Karpas-422 (cell line): ENCODE measurements around the gene MPPED2. TPM values are rescaled to one million over a fixed set of nuclear protein-coding genes. Genes with fewer than 3 reads are reported as not detected.

Experiments used
- DNase-seq: peaks from one replicate; pipeline ENCODE4 v3.0.0-alpha.2; 2015
- H2AFZ ChIP-seq: fragments of 200-600 bp; sonication (generic); 2 replicates; pipeline ENCODE4 v1.6.1; 2014; ENCODE audit warnings: antibody characterized with exemption, low read length, mixed read lengths
- H3K27ac ChIP-seq: fragments of 200-600 bp; sonication (generic); 2 replicates; pipeline ENCODE4 v1.5.1; 2014; ENCODE audit warnings: mild to moderate bottlenecking, low read length, moderate library complexity
- H3K27me3 ChIP-seq: fragments of 200-600 bp; sonication (generic); 2 replicates; pipeline ENCODE4 v1.6.1; 2014; ENCODE audit warnings: low read length, mixed read lengths
- H3K36me3 ChIP-seq: fragments of 200-600 bp; sonication (generic); 2 replicates; pipeline ENCODE4 v1.6.1; 2014; ENCODE audit warnings: low read length, mixed read lengths; ENCODE audit not compliant: insufficient read depth
- H3K4me1 ChIP-seq: fragments of 200-600 bp; sonication (generic); 2 replicates; pipeline ENCODE4 v1.6.1; 2014; ENCODE audit warnings: mild to moderate bottlenecking, low read length, mixed read lengths
- H3K4me2 ChIP-seq: fragments of 200-600 bp; sonication (generic); 2 replicates; pipeline ENCODE4 v1.6.1; 2014; ENCODE audit warnings: low read length, low read depth, mild to moderate bottlenecking; ENCODE audit not compliant: poor library complexity, severe bottlenecking
- H3K4me3 ChIP-seq: fragments of 200-600 bp; sonication (generic); 2 replicates; pipeline ENCODE4 v1.5.1; 2014; ENCODE audit warnings: mild to moderate bottlenecking, antibody characterized with exemption, low read length, mixed read lengths
- H3K79me2 ChIP-seq: fragments of 200-600 bp; sonication (generic); 2 replicates; pipeline ENCODE4 v1.6.1; 2014; ENCODE audit warnings: mild to moderate bottlenecking, low read length, mixed read lengths
- H3K9ac ChIP-seq: fragments of 200-600 bp; sonication (generic); 2 replicates; pipeline ENCODE4 v1.6.0; 2014; ENCODE audit warnings: low read length
- H3K9me2 ChIP-seq: fragments of 200-600 bp; sonication (generic), shearing (Covaris generic); replicated peaks from 2 replicates; pipeline ENCODE4 v1.6.0; 2014; ENCODE audit warnings: mild to moderate bottlenecking, low read length, moderate library complexity; ENCODE audit not compliant: insufficient read depth
- H3K9me3 ChIP-seq: fragments of 300-700, 200-600 bp; sonication (generic); 2 replicates; pipeline ENCODE4 v1.6.1; 2014; ENCODE audit warnings: low read length, mixed read lengths
- H4K20me1 ChIP-seq: fragments of 200-600 bp; sonication (generic); 2 replicates; pipeline ENCODE4 v1.6.1; 2014; ENCODE audit warnings: mild to moderate bottlenecking, antibody characterized with exemption, low read length, low read depth; ENCODE audit not compliant: insufficient read depth
- total RNA-seq: library from RNA; depleted of rRNA; stranded (reverse); fragments of >200 nt; shearing (Covaris generic); gene quantifications from 2 replicates; pipeline ENCODE4 v1.2.3, GENCODE V29; 2014; ENCODE audit warnings: low replicate concordance

The MPPED2 gene
- total RNA-seq, 1 experiment from 2014 or later: not detected

DNA sequence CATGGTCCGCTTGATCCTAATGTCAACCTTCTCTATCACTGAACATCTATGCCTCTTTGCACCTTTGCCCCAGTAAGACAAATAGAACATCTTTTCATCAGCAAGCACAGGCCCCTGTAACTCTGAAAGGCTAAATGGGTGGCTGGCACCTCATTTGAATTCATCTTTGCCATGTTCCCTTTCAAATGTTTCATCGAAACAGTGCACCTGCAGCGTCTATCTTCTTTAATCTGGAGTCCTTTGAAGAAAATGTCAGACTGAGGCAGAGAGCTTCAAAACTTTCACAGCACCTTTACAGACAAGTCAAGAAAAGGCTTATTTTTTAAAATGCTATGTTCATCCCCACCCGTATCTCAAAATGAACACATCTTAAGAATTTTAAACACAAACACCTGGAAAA, 3.4 kb downstream of the MPPED2 start:
- no peak for DNase-seq
- H3K9me2 ChIP-seq: no peaks in the 10 kb centered on the region
- no peak overlapping the region for H2AFZ ChIP-seq
- no peak overlapping the region for H3K4me3 ChIP-seq
- no peak overlapping the region for H3K9ac ChIP-seq
- no peaks in the 10 kb centered on the region for H3K27me3 ChIP-seq
- H3K9me3 ChIP-seq: no peaks in the 10 kb centered on the region
- no peak overlapping the region for H3K4me2 ChIP-seq
- H3K36me3 ChIP-seq: no peaks in the 10 kb centered on the region
- no peaks in the 10 kb centered on the region for H4K20me1 ChIP-seq
- H3K4me1 ChIP-seq: no peaks in the 10 kb centered on the region
- H3K27ac ChIP-seq: no peak overlapping the region
- H3K79me2 ChIP-seq: no peaks in the 10 kb centered on the region

DNA sequence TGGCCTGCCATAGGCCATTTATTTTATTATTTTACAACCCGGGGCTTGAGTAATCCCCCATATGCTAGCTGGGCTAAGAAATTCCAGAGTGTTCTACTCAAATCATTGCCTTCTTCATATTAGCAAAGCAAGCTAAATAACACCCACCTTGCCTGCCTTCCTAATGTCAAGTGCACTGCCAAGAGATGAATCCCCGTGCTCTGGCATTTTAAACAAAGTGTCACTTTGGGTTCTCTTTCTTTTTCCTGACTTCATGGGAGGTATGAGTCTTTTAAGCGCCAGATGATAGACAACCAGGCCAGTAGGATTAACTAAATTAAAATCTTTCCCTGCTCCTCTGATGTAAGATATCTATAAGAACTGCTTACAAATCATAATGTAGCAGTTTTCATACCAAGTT, 4.5 kb downstream of the MPPED2 start:
- Histone ChIP-seq H3K9ac (no peak overlapping the region), H4K20me1 (no peaks in the 10 kb centered on the region), H3K4me2 (no peak overlapping the region), H3K4me1 (no peaks in the 10 kb centered on the region), H2AFZ (no peak overlapping the region), H3K79me2 (no peaks in the 10 kb centered on the region), H3K36me3 (no peaks in the 10 kb centered on the region), H3K27me3 (no peaks in the 10 kb centered on the region), H3K9me2 (no peaks in the 10 kb centered on the region), H3K4me3 (no peak overlapping the region), H3K27ac (no peak overlapping the region), H3K9me3 (no peaks in the 10 kb centered on the region)
- DNase-seq: no peak

DNA sequence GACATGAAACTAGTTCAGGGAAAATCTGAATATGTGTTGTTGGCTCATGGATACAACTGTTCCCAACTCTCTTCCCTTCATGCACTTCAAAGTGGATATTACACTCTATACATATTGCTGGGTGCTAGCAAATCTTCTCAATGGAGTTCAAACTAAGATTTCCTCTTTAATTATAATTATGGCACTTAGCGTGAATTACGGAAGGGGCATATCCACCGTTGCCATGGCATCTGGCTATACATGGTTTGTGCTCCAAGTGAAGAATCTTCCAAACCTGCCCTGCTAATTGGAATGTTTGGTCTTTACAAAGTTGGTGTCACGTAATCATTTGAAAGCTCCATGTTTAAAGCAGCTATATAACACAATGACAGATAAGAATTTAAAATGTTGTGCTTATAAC, 5.6 kb downstream of the MPPED2 start:
- Histone ChIP-seq H3K9me3 (no peaks in the 10 kb centered on the region), H3K9ac (no peak overlapping the region), H3K4me3 (no peak overlapping the region)

DNA sequence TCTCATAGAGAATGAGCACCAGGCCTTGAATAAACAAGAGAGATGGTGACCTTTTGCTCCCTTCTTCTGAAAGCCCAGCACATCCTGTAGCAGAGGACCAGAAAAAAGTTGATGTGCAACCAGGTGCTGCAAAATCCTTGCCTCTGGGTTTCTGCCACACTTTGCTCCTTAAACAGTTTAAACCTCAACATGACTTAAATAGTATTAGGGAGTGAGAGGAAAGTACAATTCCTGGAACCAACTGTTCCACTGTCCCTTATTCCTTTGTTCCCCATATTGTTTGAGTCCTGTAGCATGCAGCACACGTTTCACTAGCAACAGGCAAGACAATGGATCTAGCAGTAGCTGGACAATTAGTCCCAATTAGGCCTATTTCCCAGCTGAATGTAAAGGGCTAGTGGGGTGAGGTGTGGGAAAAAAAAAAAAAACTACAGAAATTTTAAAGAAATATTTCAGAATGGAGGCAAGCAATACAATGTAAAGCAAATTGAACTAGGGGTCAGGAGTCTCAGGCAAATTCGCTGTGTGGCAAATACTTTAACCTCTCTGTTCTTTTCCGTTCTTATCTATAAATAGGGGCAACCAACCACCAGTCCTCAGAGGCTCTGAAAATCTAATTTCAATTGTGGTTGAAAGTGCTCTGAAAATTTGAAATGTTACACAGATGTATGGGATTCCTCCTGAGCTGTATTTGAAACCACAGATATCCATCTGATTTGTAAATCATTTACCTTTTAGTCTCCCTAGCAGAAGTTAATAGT, 6.6 kb downstream of the MPPED2 start:
- Histone ChIP-seq H3K9me2 (no peaks in the 10 kb centered on the region), H3K9ac (no peak overlapping the region), H3K36me3 (no peaks in the 10 kb centered on the region), H4K20me1 (no peaks in the 10 kb centered on the region), H3K27me3 (no peaks in the 10 kb centered on the region), H3K4me2 (no peak overlapping the region), H3K27ac (no peak overlapping the region), H3K4me1 (no peaks in the 10 kb centered on the region), H3K9me3 (no peaks in the 10 kb centered on the region), H3K79me2 (no peaks in the 10 kb centered on the region), H3K4me3 (no peak overlapping the region), H2AFZ (no peak overlapping the region)
- no peak for DNase-seq

More for the DNA sequence above, 5.6 kb downstream of the MPPED2 start:
- Histone ChIP-seq H3K9me2 (no peaks in the 10 kb centered on the region), H2AFZ (no peak overlapping the region), H4K20me1 (no peaks in the 10 kb centered on the region), H3K27me3 (no peaks in the 10 kb centered on the region), H3K4me1 (no peaks in the 10 kb centered on the region), H3K4me2 (no peak overlapping the region), H3K27ac (no peak overlapping the region), H3K36me3 (no peaks in the 10 kb centered on the region), H3K79me2 (no peaks in the 10 kb centered on the region)
- no peak for DNase-seq

DNA sequence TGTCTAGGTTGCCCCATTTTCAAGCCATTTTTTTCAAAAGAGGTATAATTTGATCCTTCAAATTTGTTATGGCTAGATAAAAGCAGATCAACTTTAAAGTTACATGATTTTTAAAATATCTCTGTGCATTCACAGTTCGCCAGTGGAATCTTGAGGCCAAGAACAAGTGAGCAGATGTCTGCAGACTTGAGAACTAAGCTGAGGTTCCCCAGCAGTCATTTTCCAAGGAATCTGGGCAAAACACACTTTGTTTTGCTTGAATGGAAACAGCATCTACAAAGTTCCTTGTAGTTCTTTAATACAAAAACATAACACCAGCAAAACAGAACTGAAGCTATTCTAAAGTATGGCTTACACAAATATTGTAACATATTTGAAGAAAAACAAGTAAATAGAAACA, 7.7 kb downstream of the MPPED2 start:
- no peaks in the 10 kb centered on the region for H3K4me1 ChIP-seq
- H3K79me2 ChIP-seq: no peaks in the 10 kb centered on the region
- H4K20me1 ChIP-seq: no peaks in the 10 kb centered on the region
- no peaks in the 10 kb centered on the region for H3K27me3 ChIP-seq
- no peak overlapping the region for H2AFZ ChIP-seq
- no peak overlapping the region for H3K4me2 ChIP-seq
- H3K9ac ChIP-seq: no peak overlapping the region
- H3K9me2 ChIP-seq: no peaks in the 10 kb centered on the region
- no peaks in the 10 kb centered on the region for H3K36me3 ChIP-seq
- H3K9me3 ChIP-seq: no peaks in the 10 kb centered on the region
- no peak overlapping the region for H3K27ac ChIP-seq
- no peak overlapping the region for H3K4me3 ChIP-seq
- DNase-seq: no peak

DNA sequence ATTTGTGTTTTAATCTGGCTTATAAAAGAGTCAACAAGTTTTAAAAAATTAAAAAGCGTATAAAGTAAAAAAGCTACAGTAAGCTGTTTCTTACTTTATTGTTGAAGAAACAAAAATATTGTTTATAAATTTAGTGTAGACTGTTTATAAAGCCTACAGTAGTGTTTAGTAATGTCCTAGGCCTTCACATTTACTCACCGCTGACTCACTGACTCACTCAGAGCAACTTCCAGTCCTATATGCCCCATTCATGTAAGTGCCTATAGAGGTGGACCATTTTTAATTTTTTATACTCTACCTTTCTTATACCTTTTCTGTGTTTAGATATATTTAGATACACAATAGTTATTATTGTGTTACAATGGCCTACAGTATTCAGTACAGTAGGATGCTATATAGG, 12.2 kb downstream of the MPPED2 start:
- no peak for DNase-seq
- H2AFZ ChIP-seq: no peak overlapping the region

DNA sequence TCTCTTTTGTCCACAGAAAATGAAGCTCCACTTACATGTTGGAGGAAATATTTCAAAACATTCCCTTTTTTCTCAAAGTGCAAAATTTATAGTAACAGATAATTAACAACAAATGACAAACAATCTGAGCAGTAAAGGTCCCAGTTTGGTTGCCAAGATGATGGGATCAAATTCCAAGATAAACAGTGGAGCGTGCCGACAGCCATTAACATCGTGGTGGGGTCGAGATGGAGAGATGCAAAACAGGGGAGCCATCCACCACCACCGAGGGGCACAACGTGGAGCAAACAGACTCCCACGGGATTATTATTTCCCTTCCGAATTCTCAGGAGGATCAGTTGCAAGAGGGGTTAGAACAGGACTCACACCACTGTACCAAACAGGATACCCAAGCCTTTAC, 17.2 kb downstream of the MPPED2 start:
- Histone ChIP-seq H3K9ac (no peak overlapping the region), H3K79me2 (no peaks in the 10 kb centered on the region), H3K9me2 (no peaks in the 10 kb centered on the region), H3K9me3 (no peaks in the 10 kb centered on the region), H3K4me1 (no peaks in the 10 kb centered on the region), H3K4me2 (no peak overlapping the region), H3K4me3 (no peak overlapping the region), H2AFZ (no peak overlapping the region), H3K27ac (no peak overlapping the region), H3K36me3 (no peaks in the 10 kb centered on the region), H4K20me1 (no peaks in the 10 kb centered on the region), H3K27me3 (no peaks in the 10 kb centered on the region)
- DNase-seq: no peak

More for the DNA sequence above, 12.2 kb downstream of the MPPED2 start:
- no peaks in the 10 kb centered on the region for H3K36me3 ChIP-seq
- H3K9me2 ChIP-seq: no peaks in the 10 kb centered on the region
- H3K9me3 ChIP-seq: no peaks in the 10 kb centered on the region
- no peaks in the 10 kb centered on the region for H4K20me1 ChIP-seq
- no peak overlapping the region for H3K27ac ChIP-seq
- no peak overlapping the region for H3K4me2 ChIP-seq
- no peaks in the 10 kb centered on the region for H3K4me1 ChIP-seq
- H3K79me2 ChIP-seq: no peaks in the 10 kb centered on the region
- no peaks in the 10 kb centered on the region for H3K27me3 ChIP-seq
- no peak overlapping the region for H3K4me3 ChIP-seq
- H3K9ac ChIP-seq: no peak overlapping the region

DNA sequence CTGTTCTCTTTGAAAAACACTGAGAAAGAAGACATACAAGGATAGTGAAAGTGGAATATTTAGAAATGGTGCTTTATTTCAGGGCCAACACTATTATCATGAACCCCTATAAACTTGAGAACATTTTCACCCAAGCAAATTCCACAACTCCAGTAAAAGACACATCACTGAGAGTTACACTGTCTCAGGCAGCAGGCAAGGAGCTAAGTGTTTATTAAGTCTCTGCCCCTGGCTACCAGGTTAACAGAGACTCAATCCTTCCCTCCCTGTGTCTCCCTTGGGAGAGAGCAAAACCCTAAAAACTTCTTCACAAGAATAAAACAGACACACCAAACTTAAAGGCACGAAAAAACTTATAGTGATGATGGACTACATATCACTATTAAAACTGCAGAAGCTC, 18.5 kb downstream of the MPPED2 start:
- DNase-seq: no peak
- Histone ChIP-seq H3K4me2 (no peak overlapping the region), H4K20me1 (no peaks in the 10 kb centered on the region), H3K9ac (no peak overlapping the region), H3K27me3 (no peaks in the 10 kb centered on the region), H3K9me3 (no peaks in the 10 kb centered on the region), H3K4me1 (no peaks in the 10 kb centered on the region), H2AFZ (no peak overlapping the region), H3K4me3 (no peak overlapping the region), H3K27ac (no peak overlapping the region), H3K36me3 (no peaks in the 10 kb centered on the region), H3K79me2 (no peaks in the 10 kb centered on the region), H3K9me2 (no peaks in the 10 kb centered on the region)
